HG02973 (cell line): Measurements from ENCODE around the gene DLGAP4.

Source experiments
- ATAC-seq: cut with Tn5 transposase; IDR thresholded peaks from one replicate; pipeline ENCODE4 v1.9.1; 2021; ENCODE audit warnings: moderate library complexity; ENCODE audit not compliant: unreplicated experiment

DLGAP4 gene

GRCh38 chr20:36439040-36439730 lies 133.0 kb downstream of the DLGAP4 start:
- no peak for ATAC-seq

- ATAC-seq: no peak
Measured at GRCh38 chr20:36439731-36440072, 133.6 kb downstream of the DLGAP4 start.

GRCh38 chr20:36440370-36441026 lies 134.4 kb downstream of the DLGAP4 start:
- no peak for ATAC-seq

GRCh38 chr20:36441027-36441414 lies 134.9 kb downstream of the DLGAP4 start:
- no peak for ATAC-seq

GRCh38 chr20:36441416-36441815 lies 135.3 kb downstream of the DLGAP4 start:
- ATAC-seq: no peak

GRCh38 chr20:36445847-36446246 lies 139.7 kb downstream of the DLGAP4 start:
- ATAC-seq: no peak

GRCh38 chr20:36446557-36446956 lies 140.4 kb downstream of the DLGAP4 start:
- no peak for ATAC-seq

- ATAC-seq: no peak
Measured at GRCh38 chr20:36447101-36447500, 141.0 kb downstream of the DLGAP4 start.

- no peak for ATAC-seq
Measured at GRCh38 chr20:36449663-36450062, 143.5 kb downstream of the DLGAP4 start.

- ATAC-seq: no peak
Measured at GRCh38 chr20:36454332-36454697, 148.2 kb downstream of the DLGAP4 start.

GRCh38 chr20:36454698-36455427 lies 148.7 kb downstream of the DLGAP4 start:
- no peak for ATAC-seq

- no peak for ATAC-seq
Measured at GRCh38 chr20:36455972-36456625, 150.0 kb downstream of the DLGAP4 start.

GRCh38 chr20:36460648-36461599 lies 154.8 kb downstream of the DLGAP4 start:
- ATAC-seq: peak; percentile 50

- ATAC-seq: no peak
Measured at GRCh38 chr20:36461600-36462439, 155.7 kb downstream of the DLGAP4 start.

GRCh38 chr20:36462440-36463211 lies 156.5 kb downstream of the DLGAP4 start:
- ATAC-seq: no peak

GRCh38 chr20:36463212-36464061 lies 157.3 kb downstream of the DLGAP4 start:
- ATAC-seq: no peak

- ATAC-seq: no peak
Measured at GRCh38 chr20:36465109-36466080, 159.3 kb downstream of the DLGAP4 start.
